SW480 (cell line): ENCODE measurements around the gene PARK7.

ENCODE experiments used
- DNase-seq: peaks from one replicate; pipeline ENCODE4 v3.0.0-alpha.2; 2016; ENCODE audit warnings: low spot score

PARK7 gene

DNA sequence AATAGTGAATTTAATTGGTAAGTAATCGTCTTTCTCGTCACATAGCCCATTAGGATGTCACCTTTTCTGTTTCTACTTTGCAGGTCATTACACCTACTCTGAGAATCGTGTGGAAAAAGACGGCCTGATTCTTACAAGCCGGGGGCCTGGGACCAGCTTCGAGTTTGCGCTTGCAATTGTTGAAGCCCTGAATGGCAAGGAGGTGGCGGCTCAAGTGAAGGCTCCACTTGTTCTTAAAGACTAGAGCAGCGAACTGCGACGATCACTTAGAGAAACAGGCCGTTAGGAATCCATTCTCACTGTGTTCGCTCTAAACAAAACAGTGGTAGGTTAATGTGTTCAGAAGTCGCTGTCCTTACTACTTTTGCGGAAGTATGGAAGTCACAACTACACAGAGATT lies 23.3 kb downstream of the PARK7 start:
- DNase-seq: no peak

DNA sequence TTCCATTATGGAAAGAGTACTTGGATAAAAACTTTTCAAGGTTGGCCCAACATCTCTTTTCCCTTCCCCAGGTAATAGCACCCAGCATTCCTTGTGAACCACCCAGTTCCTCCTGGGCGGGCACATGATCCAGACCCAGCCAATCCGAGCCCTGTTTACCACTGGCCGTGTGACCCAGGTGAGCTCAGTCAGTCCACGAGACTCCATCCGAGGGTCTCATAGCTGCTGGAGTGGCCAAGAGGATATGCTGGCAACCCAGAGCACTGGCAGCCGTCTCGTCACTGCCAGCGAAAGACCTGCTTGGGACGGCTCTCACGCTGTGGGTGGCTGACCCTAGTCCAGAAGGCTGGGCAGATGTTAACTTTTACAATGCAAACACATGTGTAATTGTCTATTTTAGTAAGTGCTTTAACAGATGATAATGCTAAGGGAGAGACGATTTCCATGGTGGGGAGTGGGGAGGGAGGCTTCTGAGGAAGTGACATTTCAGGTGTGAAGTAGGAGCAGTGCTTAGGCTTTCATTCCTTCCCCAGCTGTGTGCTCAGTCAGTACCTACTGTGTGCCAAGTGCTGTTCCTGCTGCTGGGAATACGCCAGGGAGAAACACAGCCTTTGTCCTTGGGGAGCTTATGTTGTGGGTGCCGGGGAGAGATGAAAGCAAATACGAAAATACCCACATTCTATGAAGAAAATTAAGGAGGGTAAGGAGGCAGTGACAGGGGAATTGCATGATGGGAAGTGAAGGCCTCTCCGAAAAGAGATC lies 24.5 kb downstream of the PARK7 start:
- DNase-seq: no peak

DNA sequence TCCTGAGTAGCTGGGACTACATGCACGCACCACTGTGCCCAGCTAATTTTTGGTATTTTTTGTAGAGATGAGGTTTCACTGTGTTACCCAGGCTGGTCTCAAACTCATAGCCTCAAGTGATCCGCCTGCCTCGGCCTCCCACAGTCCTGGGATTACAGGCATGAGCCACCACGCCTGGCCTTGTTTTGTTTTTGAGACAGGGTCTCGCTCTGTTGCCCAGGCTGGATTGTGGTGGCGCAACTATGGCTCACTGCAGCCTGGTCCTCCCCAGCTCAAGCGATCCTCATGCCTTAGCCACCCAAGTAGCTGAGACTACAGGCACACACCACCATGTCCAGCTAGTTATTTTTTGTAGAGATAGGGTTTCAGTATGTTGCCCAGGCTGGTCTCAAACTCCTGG lies 26.0 kb downstream of the PARK7 start:
- DNase-seq: no peak

GRCh38 chr1:7988576-7988975 lies 27.1 kb downstream of the PARK7 start:
- DNase-seq: no peak

DNA sequence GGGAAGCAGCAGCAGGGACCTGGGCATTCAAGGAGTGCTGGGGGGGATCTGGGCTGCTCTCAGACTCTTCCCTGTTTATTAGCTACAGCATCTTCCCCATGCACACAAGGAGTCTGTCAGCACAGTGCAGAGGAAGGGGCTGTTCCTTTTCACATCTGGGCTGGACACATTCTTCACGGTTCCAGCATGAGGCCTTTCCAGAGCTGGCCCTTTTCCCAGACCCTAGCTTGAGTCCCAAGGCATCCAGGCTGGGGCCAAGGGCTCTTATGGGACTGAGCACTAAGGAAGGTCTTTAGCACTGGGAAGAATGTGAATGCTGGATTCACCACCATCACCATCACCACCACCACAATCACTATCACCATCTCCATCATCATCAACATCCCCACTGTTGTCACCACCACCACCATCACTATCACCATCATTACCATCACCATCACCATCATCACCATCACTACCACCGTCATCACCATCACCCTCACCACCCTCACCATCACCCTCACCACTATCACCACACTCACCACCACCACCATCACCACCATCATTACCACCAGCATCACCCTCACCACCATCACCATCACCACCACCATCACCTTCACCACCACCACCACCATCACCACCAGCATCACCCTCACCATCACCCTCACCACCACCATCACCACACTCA lies 28.4 kb downstream of the PARK7 start:
- DNase-seq: no peak

DNA sequence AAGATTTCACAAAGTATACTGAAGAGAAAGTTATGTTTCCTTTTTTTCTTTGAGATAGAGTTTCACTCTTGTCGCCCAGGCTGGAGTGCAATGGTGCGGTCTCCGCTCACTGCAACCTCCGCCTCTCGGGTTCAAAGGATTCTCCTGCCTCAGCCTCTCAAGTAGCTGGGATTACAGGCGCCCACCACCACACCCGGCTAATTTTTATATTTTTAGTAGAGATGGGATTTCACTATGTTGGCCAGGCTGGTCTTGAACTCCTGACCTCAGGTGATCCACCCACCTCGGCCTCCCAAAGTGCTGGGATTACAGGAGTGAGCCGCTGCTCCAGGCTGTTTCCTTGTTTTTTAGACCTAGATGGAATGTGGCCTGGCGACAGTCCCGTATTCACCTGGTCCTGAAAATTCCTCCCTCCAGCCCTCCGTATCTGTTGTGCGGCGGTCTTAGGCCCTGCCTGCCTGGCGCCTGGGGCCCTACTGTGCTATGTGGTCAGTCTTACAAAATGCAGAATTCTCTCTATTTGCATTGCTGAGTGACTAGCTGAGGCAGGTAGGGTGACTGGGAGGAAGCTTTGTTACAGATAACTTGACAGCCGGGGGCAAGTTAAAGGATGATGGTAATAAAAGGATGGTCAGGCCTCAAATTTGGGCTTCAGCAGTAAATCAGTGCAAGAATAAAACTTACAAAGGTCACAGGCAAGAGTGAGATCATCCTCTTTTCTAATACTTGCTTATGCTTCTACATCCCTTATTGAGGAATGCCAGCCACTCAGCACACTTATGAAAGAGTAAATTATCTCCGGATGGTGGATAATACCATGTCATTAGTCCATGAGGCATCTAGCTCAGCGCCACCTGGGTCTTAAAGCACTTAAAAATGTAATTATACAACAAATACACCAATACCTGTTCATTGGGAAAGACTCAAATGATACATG lies 30.3 kb downstream of the PARK7 start:
- DNase-seq: no peak

DNA sequence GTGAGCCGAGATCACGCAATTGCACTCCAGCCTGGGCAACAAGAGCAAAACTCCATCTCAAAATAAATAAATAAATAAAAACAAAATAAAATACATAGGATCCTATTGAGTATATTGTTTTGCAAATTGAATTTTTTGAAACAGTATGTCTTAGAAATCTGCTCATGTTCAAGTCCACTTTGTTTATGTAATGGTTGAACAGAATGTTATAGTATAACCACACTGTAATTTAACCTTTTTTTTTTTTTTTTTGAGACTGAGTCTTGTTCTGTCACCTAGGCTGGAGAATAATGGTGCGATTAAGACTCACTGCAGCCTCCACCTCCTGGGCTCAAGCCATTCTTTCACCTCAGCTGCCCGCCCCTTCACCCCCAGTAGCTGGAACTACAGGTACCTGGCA lies 31.4 kb downstream of the PARK7 start:
- no peak for DNase-seq

DNA sequence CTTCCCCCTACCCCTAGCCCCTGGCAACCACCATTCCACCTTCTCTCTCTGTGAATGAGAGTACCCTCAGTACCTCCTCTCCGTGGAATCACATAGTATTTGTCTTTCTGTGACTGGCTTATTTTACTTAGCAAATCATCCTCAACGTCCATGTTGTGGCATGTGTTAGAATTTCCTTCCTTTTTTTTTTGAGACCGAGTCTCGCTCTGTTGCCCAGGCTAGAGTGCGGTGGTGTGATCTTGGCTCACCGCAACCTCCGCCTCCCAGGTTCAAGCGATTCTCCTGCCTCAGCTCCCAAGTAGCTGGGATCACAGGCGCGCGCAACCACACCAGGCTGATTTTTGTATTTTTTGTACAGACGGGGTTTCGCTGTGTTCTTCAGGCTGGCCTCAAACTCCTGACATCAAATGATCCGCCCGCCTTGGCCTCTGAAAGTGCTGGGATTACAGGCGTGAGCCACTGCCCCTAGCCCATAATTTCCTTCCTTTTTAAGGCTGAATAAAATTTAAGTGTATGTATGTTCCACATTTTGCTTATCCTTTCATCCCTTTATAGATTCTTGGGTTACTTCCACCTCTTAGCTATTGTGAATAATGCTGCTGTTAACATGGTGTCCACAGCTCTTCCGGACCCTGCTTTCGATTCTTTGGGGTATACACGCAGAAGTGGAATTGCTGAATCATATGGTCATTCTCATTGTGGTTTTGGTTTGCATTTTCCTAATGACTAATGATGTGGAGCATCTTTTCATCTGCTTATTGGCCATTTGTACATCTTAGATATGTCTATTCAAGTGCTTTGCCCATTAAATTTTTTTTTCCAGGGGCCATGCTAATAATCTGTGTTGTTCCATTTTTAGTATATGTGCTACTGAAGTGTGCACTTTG lies 32.3 kb downstream of the PARK7 start:
- no peak for DNase-seq

DNA sequence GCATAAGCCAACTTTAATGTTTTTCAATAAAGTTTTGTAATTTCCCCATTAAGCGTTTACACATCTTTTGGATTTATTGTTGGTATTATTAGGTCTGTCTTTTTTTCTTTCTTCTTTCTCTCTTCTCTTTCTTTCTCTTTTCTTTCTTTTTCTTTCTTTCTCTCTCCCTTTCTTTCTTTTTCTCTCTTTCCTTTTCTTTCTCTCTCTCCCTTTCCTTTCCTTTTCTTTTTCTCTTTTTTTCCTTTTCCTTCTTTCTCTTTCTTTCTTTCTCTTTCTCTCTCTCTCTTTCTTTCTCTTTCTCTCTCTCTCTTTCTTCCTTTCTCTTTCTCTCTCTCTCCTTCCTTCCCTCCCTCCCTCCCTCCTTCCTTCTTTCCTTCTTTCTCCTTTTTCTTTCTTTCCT lies 33.3 kb downstream of the PARK7 start:
- DNase-seq: no peak

DNA sequence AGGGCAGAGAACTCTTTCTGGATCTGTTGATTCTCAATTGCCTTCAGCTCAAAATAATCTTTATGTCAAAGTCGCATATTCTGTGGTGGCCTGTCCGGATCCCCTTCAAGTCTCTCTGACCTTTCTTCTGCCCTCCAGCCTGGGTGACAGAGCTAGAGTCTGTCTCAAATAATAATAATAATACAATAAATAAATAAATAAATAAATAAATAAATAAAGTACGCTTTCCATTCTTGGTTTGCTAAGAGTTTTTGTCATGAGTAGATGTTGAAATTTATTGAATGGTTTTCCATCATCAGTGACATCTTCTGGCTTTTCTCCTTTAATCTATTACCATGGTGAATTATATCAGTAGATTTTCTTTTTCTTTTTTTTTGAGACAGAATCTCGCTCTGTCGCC lies 33.9 kb downstream of the PARK7 start:
- no peak for DNase-seq

- no peak for DNase-seq
Measured at GRCh38 chr1:8002329-8002910, 40.9 kb downstream of the PARK7 start.

DNA sequence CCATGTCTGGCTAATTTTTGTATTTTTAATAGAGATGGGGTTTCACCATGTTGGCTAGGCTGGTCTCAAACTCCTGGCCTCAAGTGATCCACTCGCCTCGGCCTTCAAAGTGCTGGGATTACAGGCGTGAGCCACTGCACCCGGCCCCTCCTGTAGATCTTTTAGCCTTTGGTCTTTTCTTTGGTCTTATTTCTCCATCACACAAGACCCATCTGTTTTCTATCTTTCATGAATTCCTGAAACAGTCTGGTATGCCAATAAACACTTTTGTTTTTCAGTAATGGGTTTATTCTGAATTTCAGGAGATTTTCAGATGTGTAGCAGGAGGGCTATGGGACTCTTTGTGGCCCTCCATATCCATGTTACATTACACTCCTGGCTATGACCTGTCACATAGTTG lies 41.4 kb downstream of the PARK7 start:
- DNase-seq: no peak

- DNase-seq: no peak
Measured at GRCh38 chr1:8003438-8004112, 42.1 kb downstream of the PARK7 start.

- no peak for DNase-seq
Measured at GRCh38 chr1:8004113-8004802, 42.7 kb downstream of the PARK7 start.

DNA sequence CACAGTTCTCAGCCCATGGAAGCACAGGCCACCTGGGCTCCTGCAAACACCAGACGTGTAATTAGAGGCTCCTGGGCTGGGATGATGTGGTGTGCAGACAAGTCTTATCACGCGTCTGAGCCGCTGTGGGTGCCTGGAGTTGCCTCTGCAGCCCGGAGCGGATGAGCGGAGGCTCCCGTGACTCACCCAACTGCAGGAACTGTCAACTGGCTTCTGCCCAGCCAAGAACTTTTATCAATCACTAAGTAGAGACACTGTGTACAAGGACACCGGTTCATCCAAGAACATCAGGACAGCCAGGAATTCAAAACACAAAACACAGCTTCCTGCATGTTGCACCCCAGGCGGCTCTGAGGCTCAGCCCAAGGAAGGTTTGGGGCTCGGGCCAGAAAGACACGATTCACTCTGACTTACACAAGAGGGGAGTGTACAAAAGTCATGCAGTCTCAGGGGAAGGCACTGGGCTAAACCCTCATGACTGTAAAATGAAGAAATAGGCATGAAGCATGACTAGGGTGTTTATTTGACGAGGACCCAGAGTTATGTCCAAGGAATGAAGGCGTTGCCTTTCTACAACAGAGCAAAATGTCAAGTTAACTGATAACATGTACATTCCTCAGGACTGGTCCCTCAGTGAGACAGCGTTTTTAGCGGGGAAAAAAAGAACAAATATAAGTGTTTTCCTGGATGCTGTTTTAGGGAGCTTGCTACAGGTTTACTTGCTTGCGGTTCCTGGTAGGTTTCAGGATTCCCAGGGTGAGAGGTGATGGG lies 43.5 kb downstream of the PARK7 start:
- peak; percentile 39 for DNase-seq

GRCh38 chr1:8006037-8006963 lies 44.8 kb downstream of the PARK7 start:
- DNase-seq: no peak

- DNase-seq: no peak
Measured at GRCh38 chr1:8009043-8010002, 47.8 kb downstream of the PARK7 start.
